ENCODE measurements around the gene PTGFRN. TPM values are rescaled to one million over a fixed set of nuclear protein-coding genes. Genes with fewer than 3 reads are reported as not detected.

PTGFRN gene
- total RNA-seq, 1 donor from 2014 or later = 111 TPM

DNA sequence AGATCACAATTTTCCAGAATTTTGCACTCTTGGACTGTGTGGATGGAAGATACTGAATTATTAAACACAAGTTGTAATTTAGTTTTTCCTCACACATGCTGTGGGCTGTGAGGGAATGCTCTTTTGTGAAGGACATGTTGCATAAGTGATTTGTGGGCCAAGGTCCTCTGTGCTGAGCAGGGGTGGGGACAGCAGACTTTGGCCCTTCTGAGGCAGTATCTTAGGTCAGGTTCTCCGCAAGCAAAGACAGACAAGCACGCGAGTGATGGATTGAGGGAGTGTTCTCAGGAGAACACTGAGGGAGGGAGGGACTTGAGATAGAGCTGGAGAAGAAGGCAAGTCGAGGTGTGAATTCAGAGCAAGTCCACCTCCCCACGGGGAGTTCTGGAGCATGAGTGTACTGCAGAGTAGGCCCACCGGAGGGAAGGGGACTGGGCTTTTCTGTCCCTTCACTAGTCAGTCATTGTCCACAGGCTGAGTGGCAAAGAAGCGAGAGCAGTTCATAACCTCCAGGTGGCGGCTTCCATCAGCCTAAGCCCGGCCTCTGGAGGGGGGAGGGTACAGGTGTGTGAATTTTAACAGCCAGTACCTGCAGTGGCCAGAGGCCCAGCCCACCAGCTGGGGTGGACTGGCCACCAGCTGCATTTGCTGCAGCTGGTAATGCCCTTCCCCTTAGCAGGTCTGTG, 72.7 kb downstream of the PTGFRN start:
- TF ChIP-seq, protein P1, sequence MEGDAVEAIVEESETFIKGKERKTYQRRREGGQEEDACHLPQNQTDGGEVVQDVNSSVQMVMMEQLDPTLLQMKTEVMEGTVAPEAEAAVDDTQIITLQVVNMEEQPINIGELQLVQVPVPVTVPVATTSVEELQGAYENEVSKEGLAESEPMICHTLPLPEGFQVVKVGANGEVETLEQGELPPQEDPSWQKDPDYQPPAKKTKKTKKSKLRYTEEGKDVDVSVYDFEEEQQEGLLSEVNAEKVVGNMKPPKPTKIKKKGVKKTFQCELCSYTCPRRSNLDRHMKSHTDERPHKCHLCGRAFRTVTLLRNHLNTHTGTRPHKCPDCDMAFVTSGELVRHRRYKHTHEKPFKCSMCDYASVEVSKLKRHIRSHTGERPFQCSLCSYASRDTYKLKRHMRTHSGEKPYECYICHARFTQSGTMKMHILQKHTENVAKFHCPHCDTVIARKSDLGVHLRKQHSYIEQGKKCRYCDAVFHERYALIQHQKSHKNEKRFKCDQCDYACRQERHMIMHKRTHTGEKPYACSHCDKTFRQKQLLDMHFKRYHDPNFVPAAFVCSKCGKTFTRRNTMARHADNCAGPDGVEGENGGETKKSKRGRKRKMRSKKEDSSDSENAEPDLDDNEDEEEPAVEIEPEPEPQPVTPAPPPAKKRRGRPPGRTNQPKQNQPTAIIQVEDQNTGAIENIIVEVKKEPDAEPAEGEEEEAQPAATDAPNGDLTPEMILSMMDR (IDR thresholded peaks at IDR 0.05; ENCODE audit: borderline replicate concordance) = no peak
- Histone ChIP-seq H3K36me3 (no peaks in the 10 kb centered on the region), H3K9me3 (replicated peaks) (no peaks in the 10 kb centered on the region), H3K27me3 (ENCODE audit: low read depth) (no peaks in the 10 kb centered on the region), H3K4me3 (no peak overlapping the region), H3K27ac (replicated peaks) (peak overlapping the region; percentile 79), H3K4me1 (peaks cover 29% of the 10 kb centered on the region)
- intact Hi-C loops (cut with micrococcal nuclease) = no loop called here
- DNase-seq = no peak

GRCh38 chr1:116983112-116983511, 73.4 kb downstream of the PTGFRN start:
- no peaks in the 10 kb centered on the region for H3K9me3 ChIP-seq (replicated peaks)
- intact Hi-C loops (cut with micrococcal nuclease) = no loop called here
- no peak for DNase-seq
- peaks cover 34% of the 10 kb centered on the region for H3K4me1 ChIP-seq
- no peaks in the 10 kb centered on the region for H3K36me3 ChIP-seq
- TF ChIP-seq, protein P1 (IDR thresholded peaks at IDR 0.05; ENCODE audit: borderline replicate concordance) = no peak
- no peak overlapping the region for H3K4me3 ChIP-seq
- no peaks in the 10 kb centered on the region for H3K27me3 ChIP-seq (ENCODE audit: low read depth)
- H3K27ac ChIP-seq (replicated peaks) = peak overlapping the region; percentile 79

GRCh38 chr1:116983678-116984077, 74.0 kb downstream of the PTGFRN start:
- Histone ChIP-seq H3K4me3 (no peak overlapping the region), H3K4me1 (peaks cover 40% of the 10 kb centered on the region), H3K27me3 (ENCODE audit: low read depth) (no peaks in the 10 kb centered on the region), H3K36me3 (no peaks in the 10 kb centered on the region), H3K9me3 (replicated peaks) (no peaks in the 10 kb centered on the region), H3K27ac (replicated peaks) (peak overlapping the region; percentile 79)
- TF ChIP-seq, protein P1 (IDR thresholded peaks at IDR 0.05; ENCODE audit: borderline replicate concordance) = no peak
- no peak for DNase-seq
- intact Hi-C loops (cut with micrococcal nuclease) = no loop called here

DNA sequence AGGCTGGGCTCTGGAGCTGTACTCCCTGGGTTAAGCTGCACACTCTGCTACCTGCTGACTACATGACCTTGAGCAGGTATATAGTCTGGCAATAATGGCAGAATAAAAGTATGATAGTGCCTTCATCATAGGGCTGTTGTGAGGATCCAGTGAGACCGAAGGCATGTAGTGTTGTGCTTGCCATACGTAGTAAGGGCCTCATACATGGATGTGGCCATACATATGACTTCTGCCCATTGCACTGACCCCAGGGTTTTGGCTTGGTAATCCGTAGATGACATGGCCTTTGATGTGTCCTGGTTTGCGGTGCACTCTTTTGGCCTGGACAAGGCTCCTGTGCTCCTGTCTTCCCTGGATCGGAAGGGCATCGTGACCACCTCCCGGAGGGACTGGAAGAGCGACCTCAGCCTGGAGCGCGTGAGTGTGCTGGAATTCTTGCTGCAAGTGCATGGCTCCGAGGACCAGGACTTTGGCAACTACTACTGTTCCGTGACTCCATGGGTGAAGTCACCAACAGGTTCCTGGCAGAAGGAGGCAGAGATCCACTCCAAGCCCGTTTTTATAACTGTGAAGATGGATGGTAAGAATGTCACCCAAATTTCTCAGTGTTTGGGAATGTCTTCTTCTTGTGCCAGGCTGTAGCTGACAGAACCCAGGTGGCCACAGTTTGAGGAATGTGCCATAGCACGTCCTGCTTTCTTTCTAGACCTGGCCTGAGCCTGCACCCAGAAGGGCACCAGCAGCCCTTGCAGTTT, 74.9 kb downstream of the PTGFRN start:
- no peak overlapping the region for H3K4me3 ChIP-seq
- no peaks in the 10 kb centered on the region for H3K36me3 ChIP-seq
- no peaks in the 10 kb centered on the region for H3K9me3 ChIP-seq (replicated peaks)
- no peak for DNase-seq
- H3K27ac ChIP-seq (replicated peaks) = peak overlapping the region; percentile 79
- TF ChIP-seq, protein P1 (IDR thresholded peaks at IDR 0.05; ENCODE audit: borderline replicate concordance) = no peak
- no peaks in the 10 kb centered on the region for H3K27me3 ChIP-seq (ENCODE audit: low read depth)
- H3K4me1 ChIP-seq = peaks cover 46% of the 10 kb centered on the region
- intact Hi-C loops (cut with micrococcal nuclease) = no loop called here

- H3K27me3 ChIP-seq (ENCODE audit: low read depth) = no peaks in the 10 kb centered on the region
- H3K4me1 ChIP-seq = peaks cover 50% of the 10 kb centered on the region
- H3K9me3 ChIP-seq (replicated peaks) = no peaks in the 10 kb centered on the region
- intact Hi-C loops (cut with micrococcal nuclease) = no loop called here
- DNase-seq = no peak
- H3K4me3 ChIP-seq = no peak overlapping the region
- H3K27ac ChIP-seq (replicated peaks) = no peak overlapping the region
- no peaks in the 10 kb centered on the region for H3K36me3 ChIP-seq
- TF ChIP-seq, protein P1 (IDR thresholded peaks at IDR 0.05; ENCODE audit: borderline replicate concordance) = no peak
Measured at GRCh38 chr1:116986421-116987255, 76.9 kb downstream of the PTGFRN start.
